HepG2 (cell line): ENCODE results near the gene LCAT. TPM values are rescaled to one million over a fixed set of nuclear protein-coding genes. Genes with fewer than 3 reads are reported as not detected.

ENCODE experiments used
- BCL3 ChIP-seq: sonication (generic); formaldehyde crosslinking; IDR thresholded peaks from 2 replicates; pipeline ENCODE4 v1.5.1; 2020; ENCODE audit warnings: mild to moderate bottlenecking, missing genetic modification reagents, moderate library complexity
- ELF3 ChIP-seq: IDR thresholded peaks from 2 replicates; pipeline ENCODE4 v1.6.1; 2016; ENCODE audit warnings: missing genetic modification reagents, missing compliant biosample characterization
- GABPA ChIP-seq, 2 experiments: IDR thresholded peaks; 2 replicates each; pipeline ENCODE4 v1.6.1; 2011 to 2016; ENCODE audit warnings: low read depth in 2 of 2, low read length in 1 of 2, missing biosample characterization in 1 of 2, missing genetic modification characterization in 1 of 2
- HOXA5 ChIP-seq: sonication (generic); formaldehyde crosslinking; IDR thresholded peaks from 2 replicates; pipeline ENCODE4 v1.4.0; 2020; ENCODE audit warnings: missing genetic modification reagents
- JDP2 ChIP-seq: sonication (generic); formaldehyde crosslinking; IDR thresholded peaks from 2 replicates; pipeline ENCODE4 v1.8.1; 2022; ENCODE audit warnings: missing genetic modification reagents, borderline replicate concordance
- KLF16 ChIP-seq, 2 experiments: sonication (generic) in 1 of 2; formaldehyde crosslinking in 1 of 2; IDR thresholded peaks; 2 replicates each; pipeline versions ENCODE4 v1.6.1 to v1.8.0; 2016 to 2023; ENCODE audit warnings: missing genetic modification reagents in 2 of 2, missing compliant biosample characterization in 1 of 2
- MED13 ChIP-seq: sonication (generic); formaldehyde crosslinking; IDR thresholded peaks from 2 replicates; pipeline ENCODE4 v1.5.0; 2020; ENCODE audit warnings: missing genetic modification reagents
- MLLT10 ChIP-seq: sonication (generic); formaldehyde crosslinking; IDR thresholded peaks from 2 replicates; pipeline ENCODE4 v1.4.0; 2020; ENCODE audit warnings: missing genetic modification reagents
- MTERF4 ChIP-seq: sonication (generic); formaldehyde crosslinking; IDR thresholded peaks from 2 replicates; pipeline ENCODE4 v1.8.0; 2023; ENCODE audit warnings: mild to moderate bottlenecking, missing genetic modification reagents
- RBM39 ChIP-seq: fragments of 200-400 bp; formaldehyde crosslinking; IDR thresholded peaks from one replicate; pipeline ENCODE4 v1.6.1; 2018; ENCODE audit warnings: antibody characterized with exemption, mild to moderate bottlenecking, low read depth, low read length; ENCODE audit not compliant: poor library complexity, severe bottlenecking
- SMARCE1 ChIP-seq: fragments of 450-650 bp; IDR thresholded peaks from 2 replicates; pipeline ENCODE4 v1.6.1; 2017; ENCODE audit warnings: borderline replicate concordance
- SMC3 ChIP-seq: IDR thresholded peaks from 2 replicates; pipeline ENCODE4 v1.6.1; 2011; ENCODE audit warnings: low read length, improper control_type of control experiment
- ZFP90 ChIP-seq: sonication (generic); formaldehyde crosslinking; IDR thresholded peaks from 2 replicates; pipeline ENCODE4 v1.8.0; 2022; ENCODE audit warnings: missing genetic modification reagents, mild to moderate bottlenecking, inconsistent platforms, borderline replicate concordance
- ZNF234 ChIP-seq: sonication (generic); formaldehyde crosslinking; conservative IDR thresholded peaks from 2 replicates; pipeline ENCODE4 v1.5.1; 2020; ENCODE audit warnings: mild to moderate bottlenecking, missing genetic modification reagents
- ZNF382 ChIP-seq: sonication (generic); formaldehyde crosslinking; IDR thresholded peaks from 2 replicates; pipeline ENCODE4 v1.5.0; 2020; ENCODE audit warnings: missing genetic modification reagents, mild to moderate bottlenecking, borderline replicate concordance
- ZNF614 ChIP-seq: IDR thresholded peaks from 2 replicates; pipeline ENCODE4 v1.6.1; 2018; ENCODE audit warnings: missing biosample characterization, missing genetic modification reagents, inconsistent platforms, borderline replicate concordance
- ZNF616 ChIP-seq: sonication (generic); formaldehyde crosslinking; IDR thresholded peaks from 2 replicates; pipeline ENCODE4 v1.5.0; 2020; ENCODE audit warnings: low read depth, mild to moderate bottlenecking, missing genetic modification reagents
- ZNF761 ChIP-seq: sonication (generic); formaldehyde crosslinking; conservative IDR thresholded peaks from 2 replicates; pipeline ENCODE4 v1.4.0; 2020; ENCODE audit warnings: mild to moderate bottlenecking, missing genetic modification reagents
- ZNF788 ChIP-seq: sonication (generic); formaldehyde crosslinking; IDR thresholded peaks from 2 replicates; pipeline ENCODE4 v1.5.0; 2020; ENCODE audit warnings: mild to moderate bottlenecking, missing genetic modification reagents, borderline replicate concordance
- polyA plus RNA-seq, 8 experiments: library from polyadenylated mRNA; depleted of rRNA in 3 of 8; stranded (reverse) in 7 of 8; unstranded in 1 of 8; fragments of >200 nt; fragmentation: Illumina TruSeq in 4 of 8; extraction: Trizol in 4 of 8; gene quantifications; 2 replicates each; pipeline versions ENCODE4 v1.2.1 to v1.2.3, GENCODE V29; 2011 to 2016; ENCODE audit warnings: low read depth in 4 of 8, missing spikeins in 1 of 8, mixed read lengths in 1 of 8; ENCODE audit not compliant: insufficient read depth in 1 of 8
- total RNA-seq, 5 experiments: library from RNA; depleted of rRNA; stranded (reverse); fragments of >200 nt; fragmentation: Illumina TruSeq; extraction: Trizol; gene quantifications; 2 replicates each; pipeline ENCODE4 v1.2.3, GENCODE V29; 2016; ENCODE audit warnings: low read depth in 1 of 5
- TF ChIP-seq, protein P1 (sequence below): sonication (generic); formaldehyde crosslinking; IDR thresholded peaks from 2 replicates; pipeline ENCODE4 v1.4.0; 2020; ENCODE audit warnings: missing genetic modification reagents, borderline replicate concordance
- TF ChIP-seq, protein P2 (sequence below): sonication (generic); formaldehyde crosslinking; IDR thresholded peaks from 2 replicates; pipeline ENCODE4 v1.8.0; 2022; ENCODE audit warnings: missing genetic modification reagents, mild to moderate bottlenecking, inconsistent platforms, borderline replicate concordance

Gene LCAT
- total and polyA plus RNA-seq, 2 of the 13 experiments (the other 11 are each of a cell fraction or from before 2014, with no cell fraction given): 36.1 to 38.9 TPM

- TF ChIP-seq, protein P1, sequence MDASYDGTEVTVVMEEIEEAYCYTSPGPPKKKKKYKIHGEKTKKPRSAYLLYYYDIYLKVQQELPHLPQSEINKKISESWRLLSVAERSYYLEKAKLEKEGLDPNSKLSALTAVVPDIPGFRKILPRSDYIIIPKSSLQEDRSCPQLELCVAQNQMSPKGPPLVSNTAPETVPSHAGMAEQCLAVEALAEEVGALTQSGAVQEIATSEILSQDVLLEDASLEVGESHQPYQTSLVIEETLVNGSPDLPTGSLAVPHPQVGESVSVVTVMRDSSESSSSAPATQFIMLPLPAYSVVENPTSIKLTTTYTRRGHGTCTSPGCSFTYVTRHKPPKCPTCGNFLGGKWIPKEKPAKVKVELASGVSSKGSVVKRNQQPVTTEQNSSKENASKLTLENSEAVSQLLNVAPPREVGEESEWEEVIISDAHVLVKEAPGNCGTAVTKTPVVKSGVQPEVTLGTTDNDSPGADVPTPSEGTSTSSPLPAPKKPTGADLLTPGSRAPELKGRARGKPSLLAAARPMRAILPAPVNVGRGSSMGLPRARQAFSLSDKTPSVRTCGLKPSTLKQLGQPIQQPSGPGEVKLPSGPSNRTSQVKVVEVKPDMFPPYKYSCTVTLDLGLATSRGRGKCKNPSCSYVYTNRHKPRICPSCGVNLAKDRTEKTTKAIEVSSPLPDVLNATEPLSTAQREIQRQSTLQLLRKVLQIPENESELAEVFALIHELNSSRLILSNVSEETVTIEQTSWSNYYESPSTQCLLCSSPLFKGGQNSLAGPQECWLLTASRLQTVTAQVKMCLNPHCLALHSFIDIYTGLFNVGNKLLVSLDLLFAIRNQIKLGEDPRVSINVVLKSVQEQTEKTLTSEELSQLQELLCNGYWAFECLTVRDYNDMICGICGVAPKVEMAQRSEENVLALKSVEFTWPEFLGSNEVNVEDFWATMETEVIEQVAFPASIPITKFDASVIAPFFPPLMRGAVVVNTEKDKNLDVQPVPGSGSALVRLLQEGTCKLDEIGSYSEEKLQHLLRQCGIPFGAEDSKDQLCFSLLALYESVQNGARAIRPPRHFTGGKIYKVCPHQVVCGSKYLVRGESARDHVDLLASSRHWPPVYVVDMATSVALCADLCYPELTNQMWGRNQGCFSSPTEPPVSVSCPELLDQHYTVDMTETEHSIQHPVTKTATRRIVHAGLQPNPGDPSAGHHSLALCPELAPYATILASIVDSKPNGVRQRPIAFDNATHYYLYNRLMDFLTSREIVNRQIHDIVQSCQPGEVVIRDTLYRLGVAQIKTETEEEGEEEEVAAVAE: no peak
- TF ChIP-seq SMARCE1 (no peak), ZNF382 (CRISPR knock-in tag) (no peak), SMC3 (no peak), ELF3 (CRISPR knock-in tag) (no peak), ZNF761 (CRISPR knock-in tag) (no peak), ZNF788 (CRISPR knock-in tag) (0 out of 2 replicates have a peak, but pooled peaks have one; percentile 43), ZNF234 (CRISPR knock-in tag) (no peak), JDP2 (CRISPR knock-in tag) (no peak), ZFP90 (no peak), MLLT10 (CRISPR knock-in tag) (no peak), ZNF616 (CRISPR knock-in tag) (no peak; the same call in 1 of the 2 replicates), BCL3 (CRISPR knock-in tag) (peak; percentile 63; the same call in 1 of the 2 replicates), RBM39 (no peak), KLF16 (CRISPR knock-in tag; IDR thresholded peaks at IDR 0.05) (no peak), ZNF614 (CRISPR knock-in tag) (no peak), GABPA (IDR thresholded peaks at IDR 0.05; ENCODE audit: low read depth, low read length) (no peak), GABPA (CRISPR knock-in tag; IDR thresholded peaks at IDR 0.05; ENCODE audit: low read depth) (no peak), MTERF4 (CRISPR knock-in tag) (no peak), MED13 (no peak), HOXA5 (no peak)
- TF ChIP-seq, protein P2, sequence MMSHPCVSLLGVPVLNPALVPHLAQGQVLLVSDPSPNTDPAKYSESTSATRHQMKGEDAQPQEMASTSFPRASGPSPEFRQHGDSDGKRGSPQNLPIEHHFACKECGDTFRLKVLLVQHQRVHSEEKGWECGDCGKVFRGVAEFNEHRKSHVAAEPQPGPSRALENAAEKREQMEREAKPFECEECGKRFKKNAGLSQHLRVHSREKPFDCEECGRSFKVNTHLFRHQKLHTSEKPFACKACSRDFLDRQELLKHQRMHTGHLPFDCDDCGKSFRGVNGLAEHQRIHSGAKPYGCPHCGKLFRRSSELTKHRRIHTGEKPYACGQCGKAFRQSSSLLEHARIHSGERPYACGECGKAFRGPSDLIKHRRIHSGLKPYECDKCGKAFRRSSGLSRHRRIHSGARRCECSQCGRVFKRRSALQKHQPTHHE: no peak
Measured at GRCh38 chr16:67939507-67940445, 4.1 kb downstream of the LCAT start (continued).
